ENCODE results near the gene ZNF175.
A peak's percentile ranks its signal among the peaks of the same experiment; 100 is the strongest.

ZNF175 gene

GRCh38 chr19:51549533-51550324, 21.4 kb upstream of the ZNF175 start:
- no peak for DNase-seq (ENCODE audit: low read depth in 2 of 3, low spot score in 1 of 3)

DNA sequence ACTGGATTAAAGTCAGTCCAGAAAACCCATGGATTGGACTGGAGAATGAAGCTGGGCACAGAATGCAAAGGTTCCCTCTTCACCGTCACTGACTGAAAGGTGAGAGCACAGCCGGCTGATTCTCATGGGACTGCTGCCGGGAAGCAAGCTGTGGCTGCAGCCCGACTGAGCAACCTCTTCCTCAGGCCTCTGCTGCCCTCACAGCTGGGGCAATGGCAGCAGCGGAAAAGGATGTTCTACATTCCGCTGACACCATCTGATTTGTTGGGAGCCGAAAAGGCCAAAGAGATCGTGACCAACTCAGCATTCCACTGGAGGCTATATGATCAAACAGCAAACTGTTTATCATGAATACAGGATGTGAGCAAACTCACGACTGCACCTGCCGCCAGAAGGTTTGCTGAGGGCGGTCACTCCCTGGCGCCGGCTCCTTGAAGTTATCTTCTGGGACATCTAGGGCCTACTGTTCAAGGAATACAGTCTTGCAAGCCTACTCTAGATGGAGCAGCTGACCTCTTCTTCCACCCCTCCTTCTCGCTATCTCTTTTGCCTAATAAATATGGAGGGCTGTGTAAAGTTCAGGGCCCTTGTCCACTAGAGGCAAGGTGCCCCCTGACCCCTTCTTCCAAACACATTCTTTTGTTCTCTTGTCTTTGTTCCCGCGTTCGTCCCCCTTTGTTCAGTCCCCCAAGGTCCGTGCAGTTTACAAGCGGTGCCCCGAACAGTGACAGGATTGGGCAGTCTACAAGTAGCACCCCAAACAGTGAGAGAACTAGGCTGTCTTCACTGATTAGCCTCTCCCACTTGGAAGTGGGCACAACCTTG, 20.0 kb upstream of the ZNF175 start:
- DNase-seq (ENCODE audit: low read depth in 2 of 3, low spot score in 1 of 3): no peak

DNA sequence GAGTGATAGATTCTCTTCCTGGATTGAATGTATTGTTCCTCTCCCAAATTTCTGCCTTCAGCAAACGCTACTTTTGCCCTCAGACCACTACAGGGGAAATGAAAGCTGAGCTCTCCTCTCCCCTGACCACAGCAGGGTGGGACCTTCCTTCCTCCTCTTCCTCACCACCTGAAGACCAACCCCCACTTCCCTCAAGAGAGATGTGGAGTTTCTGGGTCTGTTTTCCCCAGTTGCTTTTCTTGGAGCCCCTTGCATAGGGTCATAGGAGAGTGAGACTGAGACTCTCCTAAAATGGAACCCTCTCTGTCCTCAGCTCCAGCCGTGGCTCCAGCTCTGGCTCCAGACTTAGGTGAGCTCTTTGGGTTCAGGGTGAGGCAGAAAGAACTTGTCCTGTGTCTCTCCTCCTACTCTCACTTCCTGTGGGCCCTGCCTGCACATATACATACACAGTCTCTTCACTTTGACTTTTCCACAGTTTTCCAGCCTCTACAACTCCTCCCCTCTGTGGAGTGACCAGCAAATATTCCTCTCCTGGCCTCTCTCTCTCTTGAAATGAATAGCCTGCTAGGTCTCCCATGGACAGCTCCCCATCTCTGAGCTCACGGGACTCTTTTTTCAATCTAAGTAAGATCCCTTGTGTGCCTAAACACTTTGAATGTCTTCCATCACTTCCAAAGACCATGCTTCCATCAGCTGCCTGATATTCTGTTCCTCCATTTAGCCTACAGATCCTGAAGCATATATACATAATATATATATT, 19.2 kb upstream of the ZNF175 start:
- no peak for DNase-seq (ENCODE audit: low read depth in 2 of 3, low spot score in 1 of 3)

DNA sequence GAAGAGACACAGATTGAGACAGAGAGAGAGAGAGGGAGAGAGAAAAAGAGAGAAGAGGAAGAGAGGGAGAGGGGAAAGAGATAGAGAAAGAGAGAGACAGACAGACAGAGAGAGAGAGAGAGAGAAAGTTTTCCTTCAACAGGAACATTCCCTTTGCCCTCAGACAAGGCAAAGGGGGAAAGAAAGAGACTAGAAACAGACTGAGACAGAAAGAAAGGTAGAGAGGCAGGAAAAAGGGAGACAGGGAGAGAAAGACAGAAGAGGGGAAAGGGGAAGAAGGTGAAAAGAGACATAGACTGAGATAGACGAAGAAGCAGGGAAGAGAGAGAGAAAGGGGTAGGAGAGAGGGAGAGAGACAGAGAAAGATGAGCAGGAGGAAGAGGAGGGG, 18.5 kb upstream of the ZNF175 start:
- no peak for DNase-seq (ENCODE audit: low read depth in 2 of 3, low spot score in 1 of 3)

GRCh38 chr19:51552996-51553725, 17.9 kb upstream of the ZNF175 start:
- peak in 2 of 3 donors; percentile 38 to 45 for DNase-seq (ENCODE audit: low read depth in 2 of 3, low spot score in 1 of 3)

- DNase-seq (ENCODE audit: low read depth in 2 of 3, low spot score in 1 of 3): no peak
These were observed 11.8 kb upstream of the ZNF175 start for GRCh38 chr19:51559240-51559639.

DNA sequence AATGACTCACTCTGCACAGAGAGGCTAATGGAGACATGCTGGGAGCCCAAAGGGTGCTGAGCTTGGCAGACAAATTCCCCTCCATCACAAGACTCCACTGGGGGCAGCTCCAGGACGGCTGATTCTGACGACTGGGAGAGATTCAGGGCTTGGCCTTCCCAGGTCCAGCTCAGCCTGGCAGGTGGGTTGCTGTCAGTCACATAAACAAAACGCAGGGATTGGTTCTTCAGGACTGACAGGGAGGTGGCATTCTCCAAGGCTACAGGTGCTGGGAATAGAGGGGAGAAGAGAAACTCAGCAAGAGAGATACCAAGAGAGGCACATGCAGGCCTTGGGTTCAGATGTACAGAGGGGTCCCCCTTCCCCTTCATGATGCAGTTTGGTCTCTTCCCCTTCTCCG, 10.7 kb upstream of the ZNF175 start:
- DNase-seq (ENCODE audit: low read depth in 2 of 3, low spot score in 1 of 3): no peak

DNA sequence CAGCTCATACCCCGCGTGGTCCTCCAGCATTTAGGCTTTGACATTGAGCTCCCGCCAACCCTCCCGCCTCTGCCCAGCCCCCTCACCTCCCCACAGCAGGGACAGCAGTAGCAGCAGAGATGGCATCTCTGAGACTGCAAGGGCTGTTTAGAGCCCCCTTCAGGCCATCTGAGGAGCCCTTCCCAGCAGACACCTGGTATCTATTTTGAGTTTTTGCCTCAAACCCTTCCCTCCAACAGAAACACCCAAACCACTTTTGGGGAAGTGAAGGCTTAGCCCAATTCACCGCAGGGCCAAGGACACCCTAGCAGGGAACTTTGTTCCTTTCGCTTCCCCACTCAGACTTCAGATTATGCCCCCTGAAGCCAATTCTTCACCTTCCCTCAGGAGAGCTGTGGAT, 6.3 kb upstream of the ZNF175 start:
- DNase-seq (ENCODE audit: low read depth in 2 of 3, low spot score in 1 of 3): no peak

- no peak for DNase-seq (ENCODE audit: low read depth in 2 of 3, low spot score in 1 of 3)
These were observed 5.5 kb upstream of the ZNF175 start for GRCh38 chr19:51565583-51565982.

GRCh38 chr19:51566489-51567100, 4.5 kb upstream of the ZNF175 start:
- no peak for DNase-seq (ENCODE audit: low read depth in 2 of 3, low spot score in 1 of 3)

- no peak for DNase-seq (ENCODE audit: low read depth in 2 of 3, low spot score in 1 of 3)
These were observed 3.5 kb upstream of the ZNF175 start for GRCh38 chr19:51567583-51567982.

DNA sequence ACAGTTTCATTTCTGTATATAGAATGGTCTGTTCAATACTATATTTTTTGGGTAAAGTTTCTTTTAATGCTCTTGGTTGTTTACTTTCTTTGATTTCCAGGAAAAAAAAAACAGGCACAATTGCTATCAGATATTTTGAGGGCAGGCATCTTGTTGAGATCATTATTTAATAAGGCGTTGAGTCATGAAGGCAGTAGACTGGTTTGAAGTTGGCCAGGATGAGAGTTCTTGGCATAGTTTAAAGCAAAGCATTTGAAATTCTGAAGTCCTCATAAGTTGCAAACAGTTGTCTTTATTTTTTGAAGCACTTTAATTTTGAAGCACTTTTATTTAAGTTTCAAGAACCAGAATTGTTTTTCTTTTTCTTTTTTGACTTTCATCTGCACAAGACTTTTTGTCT, 2.6 kb upstream of the ZNF175 start:
- no peak for DNase-seq (ENCODE audit: low read depth in 2 of 3, low spot score in 1 of 3)

DNA sequence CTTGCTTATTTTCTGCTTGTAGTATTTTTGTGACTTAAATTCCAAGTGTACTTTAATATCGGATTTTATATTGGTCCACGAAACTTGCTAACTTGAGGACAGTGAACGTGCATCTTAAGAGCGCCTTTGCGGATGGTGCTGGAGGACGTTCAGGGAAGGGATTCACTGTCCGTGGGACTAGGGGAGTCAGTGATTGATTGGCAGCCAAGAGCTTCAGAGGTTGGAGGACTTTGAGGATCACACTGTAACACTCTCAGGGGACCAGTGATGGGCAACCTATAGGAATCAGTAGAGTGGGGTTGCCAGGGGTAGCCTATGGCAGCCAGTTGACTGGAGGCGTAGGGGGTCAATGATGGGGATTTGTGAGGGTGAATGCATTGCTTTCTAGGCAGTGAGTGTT, 516 bp downstream of the ZNF175 start:
- DNase-seq (ENCODE audit: low read depth in 2 of 3, low spot score in 1 of 3): no peak

GRCh38 chr19:51572410-51572809, 1.3 kb downstream of the ZNF175 start:
- DNase-seq (ENCODE audit: low read depth in 2 of 3, low spot score in 1 of 3): no peak

DNA sequence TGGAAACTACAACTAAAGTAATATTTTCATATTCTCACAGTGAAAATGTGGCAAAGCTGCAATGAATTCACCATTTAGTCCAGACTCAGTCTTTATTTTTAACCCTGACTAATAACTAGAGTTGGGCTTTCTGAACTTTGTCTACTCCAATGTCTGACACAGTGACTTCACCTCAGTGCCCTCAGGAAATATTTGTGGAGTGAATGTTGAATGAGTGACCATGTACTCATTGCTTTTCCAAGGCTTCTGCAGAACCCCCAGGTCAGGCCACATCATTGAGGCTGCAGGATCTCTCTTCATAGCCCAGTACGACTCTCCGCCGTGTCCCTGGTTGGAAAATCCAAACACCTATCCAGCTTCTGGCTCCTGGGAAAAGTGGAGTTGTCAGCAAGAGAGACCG, 1.8 kb downstream of the ZNF175 start:
- DNase-seq (ENCODE audit: low read depth in 2 of 3, low spot score in 1 of 3): no peak

DNA sequence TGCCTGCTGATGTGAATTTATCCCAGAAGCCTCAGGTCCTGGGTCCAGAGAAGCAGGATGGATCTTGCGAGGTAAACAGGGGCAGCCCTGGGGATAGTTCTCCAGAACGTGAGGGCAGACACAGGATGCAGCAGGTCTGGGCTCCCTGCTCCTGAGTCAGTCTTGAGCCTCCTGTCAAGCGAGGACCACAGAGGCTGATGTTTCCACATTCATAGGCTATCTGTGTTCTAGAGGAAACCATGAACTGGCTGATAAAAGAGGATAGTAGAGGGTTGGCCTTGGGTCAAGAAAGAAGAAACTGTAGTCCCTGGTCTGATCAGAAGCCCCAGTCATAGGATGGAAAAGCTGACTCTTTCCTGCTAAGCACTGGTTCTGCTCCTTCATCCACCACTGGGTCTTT, 2.2 kb downstream of the ZNF175 start:
- DNase-seq (ENCODE audit: low read depth in 2 of 3, low spot score in 1 of 3): no peak

DNA sequence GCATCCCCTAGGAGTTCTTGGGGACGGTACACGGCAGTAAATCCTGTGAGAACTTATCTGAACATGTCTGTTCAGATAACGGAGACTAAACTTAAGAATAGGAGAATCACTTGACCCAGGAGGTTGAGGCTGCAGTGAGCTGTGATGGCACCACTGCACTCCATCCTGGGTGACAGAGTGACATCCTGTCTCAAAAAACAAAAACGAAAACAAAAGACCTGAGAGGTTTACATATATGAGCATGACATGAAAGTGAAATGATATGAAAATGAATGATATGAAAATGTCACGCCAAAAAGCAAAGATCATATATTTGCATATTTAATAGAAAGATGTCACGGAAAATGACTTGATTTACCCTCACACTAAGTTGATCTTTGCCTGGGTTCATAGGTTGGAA, 5.8 kb downstream of the ZNF175 start:
- DNase-seq (ENCODE audit: low read depth in 2 of 3, low spot score in 1 of 3): no peak

- no peak for DNase-seq (ENCODE audit: low read depth in 2 of 3, low spot score in 1 of 3)
These were observed 15.1 kb downstream of the ZNF175 start for GRCh38 chr19:51586103-51586728.

- no peak for DNase-seq (ENCODE audit: low read depth in 2 of 3, low spot score in 1 of 3)
These were observed 15.7 kb downstream of the ZNF175 start for GRCh38 chr19:51586799-51587198.
